GM21529 (cell line): ENCODE results near the gene SLC10A6.
A peak's percentile ranks its signal among the peaks of the same experiment; 100 is the strongest.
"Not testable (repeated sequence)": the region's sequence is repeated elsewhere in the genome, so short reads cannot be mapped to it uniquely, and the experiment has no call there.

Source experiments
- ATAC-seq: cut with Tn5 transposase; IDR thresholded peaks from one replicate; pipeline ENCODE4 v1.9.1; 2021; ENCODE audit not compliant: unreplicated experiment

The SLC10A6 gene, protein sequence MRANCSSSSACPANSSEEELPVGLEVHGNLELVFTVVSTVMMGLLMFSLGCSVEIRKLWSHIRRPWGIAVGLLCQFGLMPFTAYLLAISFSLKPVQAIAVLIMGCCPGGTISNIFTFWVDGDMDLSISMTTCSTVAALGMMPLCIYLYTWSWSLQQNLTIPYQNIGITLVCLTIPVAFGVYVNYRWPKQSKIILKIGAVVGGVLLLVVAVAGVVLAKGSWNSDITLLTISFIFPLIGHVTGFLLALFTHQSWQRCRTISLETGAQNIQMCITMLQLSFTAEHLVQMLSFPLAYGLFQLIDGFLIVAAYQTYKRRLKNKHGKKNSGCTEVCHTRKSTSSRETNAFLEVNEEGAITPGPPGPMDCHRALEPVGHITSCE

GRCh38 chr4:86848732-86849619 is at the start of gene SLC10A6:
SLC10A6 (minus strand) TSS chr4:86849384; CDS start chr4:86849115, 269 bp downstream.
- ATAC-seq = no peak

- no peak for ATAC-seq
These were observed 49.4 kb upstream of the SLC10A6 start for GRCh38 chr4:86898562-86898961.

DNA sequence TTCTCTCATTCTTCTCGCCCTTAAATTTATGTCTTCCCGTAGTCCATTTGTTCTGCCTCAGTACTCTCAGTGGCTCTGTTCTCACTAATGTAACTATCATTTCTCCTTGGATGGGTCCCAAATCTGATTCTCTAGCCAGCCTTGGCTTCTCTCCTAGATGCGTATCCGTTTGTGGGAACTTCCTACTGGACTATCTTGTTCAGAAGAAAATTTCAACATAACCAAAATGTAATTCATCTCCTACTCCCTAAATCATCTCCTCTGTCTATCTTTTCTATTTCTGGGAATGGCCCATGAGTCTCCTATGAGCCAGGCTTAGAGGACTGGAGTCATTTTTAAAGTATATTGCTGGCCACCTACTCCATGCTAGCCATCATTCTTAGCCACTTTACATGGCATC is 47.4 kb upstream of the SLC10A6 start:
- no peak for ATAC-seq

- peak; percentile 56 for ATAC-seq
These were observed 46.7 kb upstream of the SLC10A6 start for GRCh38 chr4:86895692-86896488.

DNA sequence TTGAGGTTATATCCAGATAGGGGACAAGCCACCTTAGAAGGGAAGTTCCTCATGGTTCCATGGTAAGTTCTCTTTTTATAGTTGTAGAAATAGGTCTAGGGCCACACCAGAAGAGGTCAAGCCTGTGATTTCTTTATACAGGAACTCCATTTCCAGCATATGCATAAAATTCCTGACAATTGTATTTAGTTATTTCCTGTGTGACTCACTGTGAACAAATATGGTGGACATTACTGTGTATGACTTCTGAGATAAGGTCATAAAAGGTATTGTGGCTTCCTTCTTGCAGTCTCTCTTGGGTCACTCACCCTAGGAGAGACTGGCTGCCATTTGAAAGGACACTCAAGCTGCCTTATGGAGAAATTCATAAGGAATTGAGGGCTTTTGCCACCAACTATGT is 45.3 kb upstream of the SLC10A6 start:
- no peak for ATAC-seq

DNA sequence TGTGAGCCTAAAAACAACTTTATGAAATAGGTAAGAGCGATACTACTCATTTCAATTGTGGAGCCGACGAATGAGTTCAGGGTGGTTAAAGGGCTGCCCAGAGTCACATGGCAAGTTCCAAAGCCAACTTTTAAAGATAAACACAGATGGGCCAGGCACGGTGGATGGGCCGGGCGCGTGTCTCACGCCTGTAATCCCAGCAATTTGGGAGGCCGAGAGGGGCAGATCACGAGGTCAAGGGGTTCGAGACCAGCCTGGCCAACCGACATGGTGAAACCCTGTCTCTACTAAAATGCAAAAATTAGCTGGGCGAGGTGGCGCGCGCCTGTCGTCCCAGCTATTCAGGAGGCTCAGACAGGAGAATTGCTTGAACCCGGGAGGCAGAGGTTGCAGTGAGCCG is 44.0 kb upstream of the SLC10A6 start:
- no peak for ATAC-seq

- ATAC-seq = no peak
These were observed 43.4 kb upstream of the SLC10A6 start for GRCh38 chr4:86892636-86892960.

DNA sequence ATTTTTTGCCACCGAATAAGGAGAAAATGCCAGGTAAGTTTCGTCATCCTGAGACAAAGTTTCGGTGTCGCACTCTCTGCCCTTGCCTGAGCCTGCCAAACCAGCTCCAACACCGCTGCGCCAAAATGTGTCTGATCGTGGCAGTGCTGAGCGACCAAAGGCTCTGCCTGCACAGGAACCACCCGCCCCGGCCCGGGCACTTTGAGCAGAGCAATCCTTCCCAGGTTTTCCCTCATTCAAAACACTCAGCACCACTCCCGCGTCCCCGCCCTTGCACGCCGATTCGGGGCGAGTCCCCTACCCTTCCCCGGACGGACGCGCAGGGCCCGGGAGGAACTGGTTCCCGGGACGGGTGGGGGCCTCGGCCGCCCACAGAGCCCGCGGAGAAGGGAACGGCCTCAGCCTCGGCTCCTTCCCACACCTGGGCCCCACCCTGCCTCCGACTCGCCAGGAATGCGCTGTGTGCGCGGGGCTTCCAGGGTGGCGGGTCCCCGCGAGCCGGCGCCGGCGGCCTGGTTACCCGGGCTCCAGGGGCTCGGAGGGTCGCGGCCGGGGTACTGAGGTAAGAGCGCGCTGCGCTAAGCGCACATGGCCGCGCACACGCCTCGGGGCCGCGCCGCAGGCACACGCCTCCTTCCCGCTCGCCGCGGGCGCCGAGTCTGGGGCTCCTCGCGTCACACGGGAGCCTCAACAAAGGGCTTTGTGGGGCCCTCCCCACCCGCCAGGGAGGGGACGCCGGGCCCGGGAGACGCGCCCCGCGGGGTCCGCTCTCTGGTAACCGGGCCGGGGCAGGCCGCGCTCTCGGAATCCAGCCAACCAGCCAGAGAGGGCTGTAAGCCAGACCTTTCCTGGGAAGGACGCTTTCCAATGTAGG is 42.8 kb upstream of the SLC10A6 start, which contains the start of gene C4orf36:
Gene C4orf36 (minus strand): TSS at position 661 of the 874 bp plus-strand sequence. CDS start 902 bp downstream, outside the sequence.
- peak; percentile 49 for ATAC-seq

DNA sequence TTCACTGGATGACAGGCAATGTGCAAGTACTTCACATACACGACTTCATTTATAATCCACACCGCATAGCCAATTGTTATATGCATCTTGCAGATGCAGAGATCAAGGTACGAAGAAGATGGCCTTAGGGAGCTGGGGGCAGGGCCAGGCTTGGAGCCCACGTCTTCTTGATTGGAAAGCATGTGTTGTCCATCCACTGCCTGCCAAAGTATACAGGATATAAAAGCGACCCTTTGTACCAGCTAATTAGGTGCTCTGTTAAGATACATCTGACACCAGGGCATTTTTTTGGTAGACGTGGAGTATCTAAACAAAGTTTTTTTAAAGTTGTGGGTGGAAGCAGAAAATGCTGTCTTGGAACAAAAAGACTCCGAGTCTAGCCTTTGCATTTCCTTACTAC is 41.6 kb upstream of the SLC10A6 start:
- no peak for ATAC-seq

DNA sequence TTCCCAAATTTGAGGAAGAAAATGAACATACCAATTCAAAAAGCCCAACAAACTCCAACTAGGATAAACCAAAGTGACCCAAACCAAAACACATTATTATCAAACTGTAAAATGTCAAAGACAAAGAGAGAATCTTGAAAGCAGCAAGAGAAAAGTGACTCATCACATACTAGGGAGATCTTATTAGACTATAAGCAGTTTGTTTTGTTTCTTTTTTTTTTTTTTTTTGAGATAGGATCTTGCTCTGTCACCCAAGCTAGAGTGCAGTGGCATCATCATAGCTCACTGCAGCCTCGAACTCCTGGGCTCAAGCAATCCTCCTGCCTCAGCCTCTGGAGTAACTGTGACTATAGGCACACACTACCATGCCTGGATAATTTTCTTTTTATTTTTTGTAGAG is 30.5 kb upstream of the SLC10A6 start:
- no peak for ATAC-seq

DNA sequence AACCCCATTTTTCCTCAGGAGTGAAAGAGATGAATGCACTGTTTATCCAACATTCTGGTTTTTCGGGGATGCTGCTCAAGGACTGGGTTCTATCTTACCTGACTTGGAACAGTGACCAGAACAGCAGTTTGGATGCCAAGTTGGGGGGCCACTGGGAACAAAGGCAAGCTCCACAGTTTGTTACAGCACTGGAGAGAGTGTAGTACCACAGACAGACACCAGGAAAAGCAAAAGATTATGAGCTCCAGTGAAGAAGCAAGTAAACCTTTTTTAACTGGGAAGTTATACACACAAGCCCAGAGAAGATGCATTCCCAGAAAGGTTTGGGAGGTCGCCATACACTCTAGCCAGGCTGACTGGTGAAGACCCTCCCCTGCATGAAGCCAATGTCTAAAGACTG is 29.5 kb upstream of the SLC10A6 start:
- ATAC-seq = no peak

- no peak for ATAC-seq
These were observed 27.9 kb upstream of the SLC10A6 start for GRCh38 chr4:86876894-86877685.

DNA sequence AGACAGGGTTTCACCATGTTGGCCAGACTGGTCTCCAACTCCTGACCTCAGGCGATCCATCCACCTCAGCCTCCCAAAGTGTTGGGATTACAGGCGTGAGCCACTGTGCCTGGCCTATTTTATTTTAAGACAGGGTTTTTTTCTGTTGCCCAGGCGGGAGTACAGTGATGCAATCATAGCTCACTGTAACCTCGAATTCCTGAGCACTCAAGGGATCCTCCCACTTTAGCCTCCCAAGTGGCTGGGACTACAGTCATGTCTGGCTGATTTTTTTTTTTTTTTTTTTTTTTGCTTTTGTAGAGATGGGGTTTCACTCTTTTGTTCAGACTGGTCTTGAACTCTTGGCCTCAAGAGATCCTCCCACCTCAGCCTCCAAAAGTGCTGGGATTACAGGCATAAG is 26.3 kb upstream of the SLC10A6 start:
- ATAC-seq = not testable (repeated sequence)

GRCh38 chr4:86872135-86872534 is 23.0 kb upstream of the SLC10A6 start:
- no peak for ATAC-seq

- ATAC-seq = no peak
These were observed 21.4 kb upstream of the SLC10A6 start for GRCh38 chr4:86870442-86871069.

GRCh38 chr4:86857341-86858052 is 8.3 kb upstream of the SLC10A6 start:
- no peak for ATAC-seq

DNA sequence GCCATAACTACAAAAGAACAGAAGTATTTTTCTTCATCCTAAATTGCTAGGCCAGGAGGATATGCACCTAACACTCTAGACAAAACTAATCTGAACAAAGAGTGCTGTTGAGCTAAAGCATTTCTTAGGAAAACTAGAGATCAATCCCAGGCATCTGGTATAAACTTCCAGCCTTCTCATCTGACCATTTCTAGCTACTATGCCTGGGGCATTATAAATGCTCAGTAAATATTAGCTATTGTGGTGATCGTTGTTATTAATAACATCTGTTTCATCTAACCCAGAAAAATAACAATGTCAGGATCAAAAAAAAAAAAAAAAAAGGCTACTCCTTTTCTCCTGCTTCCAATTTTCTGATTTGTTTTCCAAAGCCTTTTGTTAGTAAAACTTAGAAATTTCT is 7.7 kb upstream of the SLC10A6 start:
- ATAC-seq = no peak

DNA sequence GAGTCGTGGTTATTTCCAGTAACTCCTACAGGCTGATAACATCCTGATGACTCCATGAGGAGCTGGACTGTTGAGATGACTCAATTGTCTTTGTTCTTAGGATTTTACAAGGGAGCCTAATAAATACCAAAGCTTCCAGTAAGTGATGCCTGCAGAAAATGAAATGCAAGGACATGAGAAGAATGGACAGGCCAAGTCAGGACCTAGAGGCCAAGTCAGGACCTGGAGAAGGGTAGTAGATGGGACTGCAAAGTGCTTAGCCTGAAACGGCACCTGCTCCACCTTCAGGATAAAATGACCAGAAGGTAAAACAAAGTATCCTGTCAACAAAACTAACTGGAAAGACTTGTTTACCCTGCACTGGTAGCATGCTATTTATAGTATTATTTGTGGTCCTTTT is 6.4 kb upstream of the SLC10A6 start:
- ATAC-seq = no peak
